ENCODE results near the gene SGSH.
"Not testable (repeated sequence)": the region's sequence is repeated elsewhere in the genome, so short reads cannot be mapped to it uniquely, and the experiment has no call there.

The SGSH gene

DNA sequence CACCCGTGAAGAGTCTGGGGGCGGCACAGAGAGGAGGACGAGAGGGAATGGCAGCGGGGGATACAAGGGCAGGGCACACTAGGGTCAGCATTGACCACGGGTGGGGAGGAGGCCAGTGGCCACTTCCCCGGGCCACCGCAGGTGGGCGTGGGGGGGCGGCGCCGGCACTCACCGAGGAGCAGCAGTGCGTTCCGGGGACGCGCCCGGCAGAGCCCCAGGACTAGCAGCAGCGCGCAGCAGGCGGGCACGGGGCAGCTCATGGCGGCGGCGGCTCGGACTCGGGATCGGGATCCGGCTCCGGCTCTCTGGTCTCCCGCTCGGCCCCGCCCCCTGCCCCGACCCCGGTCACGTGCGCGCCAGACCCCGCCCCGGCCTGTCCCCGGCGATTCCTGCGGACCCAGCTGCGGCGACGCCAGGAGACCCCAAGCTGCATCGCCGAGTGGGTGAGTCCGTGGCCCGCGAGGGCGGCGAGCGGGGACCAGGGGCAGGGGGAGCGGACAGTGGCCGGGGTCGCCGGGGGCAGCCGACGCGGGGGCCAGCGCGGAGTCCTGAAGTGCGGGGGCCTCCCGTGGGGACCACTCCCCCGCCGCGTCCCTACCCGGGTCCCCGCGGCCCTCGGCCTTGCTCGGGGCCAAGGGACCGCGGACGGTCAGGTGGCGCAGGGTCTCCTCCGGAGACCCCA lies at the start of gene SGSH, which contains the start of gene SLC26A11:
SGSH (minus strand) TSS at position 280 of the 682 bp plus-strand sequence; CDS start at position 260, 20 bp downstream.
SLC26A11 (plus strand) TSS at position 374 of the 682 bp plus-strand sequence. CDS start 1,134 bp downstream, outside the sequence.
- DNase-seq: peak; percentile 58

DNA sequence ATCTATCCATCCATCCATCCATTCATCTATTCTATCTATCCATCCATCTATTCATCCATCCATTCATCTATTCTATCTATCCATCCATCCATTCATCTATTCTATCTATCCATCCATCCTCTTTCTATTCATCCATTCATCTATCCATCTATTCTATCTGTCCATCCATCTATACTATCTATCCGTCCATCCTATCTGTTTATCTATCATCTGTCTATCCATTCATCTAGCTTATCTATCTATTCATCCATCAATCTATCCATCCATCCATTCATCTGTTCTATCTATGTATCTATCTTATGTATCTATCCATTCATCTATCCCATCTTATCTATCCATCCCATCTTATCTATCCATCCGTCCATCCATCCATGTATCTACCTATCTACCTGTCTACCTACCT lies 49.3 kb upstream of the SGSH start:
- DNase-seq: no peak

DNA sequence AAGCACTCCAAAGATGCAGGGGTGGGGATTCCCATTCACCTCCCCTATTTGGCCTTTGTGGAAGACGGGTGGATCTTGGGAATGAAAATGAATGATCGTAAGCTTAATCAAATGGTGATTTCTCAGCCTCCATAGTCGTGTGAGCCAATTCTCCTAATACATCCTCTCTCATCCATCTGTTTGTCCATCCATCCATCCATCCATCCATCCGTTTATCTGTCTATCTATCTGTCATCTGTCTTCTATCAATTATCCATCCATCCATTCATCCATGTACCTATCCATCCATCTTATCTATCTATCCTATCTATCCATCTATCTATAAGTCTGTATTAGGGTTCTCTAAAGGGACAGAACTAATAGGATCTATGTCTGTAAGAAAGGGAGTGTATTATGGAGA lies 48.3 kb upstream of the SGSH start:
- no peak for DNase-seq

DNA sequence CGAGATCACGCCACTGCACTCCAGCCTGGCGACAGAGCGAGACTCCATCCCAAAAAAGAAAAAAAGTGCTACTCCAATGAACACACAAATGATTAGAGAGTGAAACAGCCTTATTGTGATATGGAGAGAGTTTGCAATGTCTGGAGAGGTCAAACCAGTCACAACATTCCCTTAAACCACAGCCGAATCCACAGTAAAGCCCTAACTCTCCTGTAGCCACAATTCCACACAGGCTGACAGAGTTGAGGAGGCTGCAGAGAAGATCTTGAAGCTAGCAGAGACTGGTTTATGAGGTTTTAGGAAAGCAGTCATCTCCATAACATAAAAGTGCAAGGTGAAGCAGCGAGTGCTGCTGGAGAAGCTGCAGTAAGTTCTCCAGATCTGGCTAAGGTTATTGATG lies 47.3 kb upstream of the SGSH start:
- DNase-seq: no peak

DNA sequence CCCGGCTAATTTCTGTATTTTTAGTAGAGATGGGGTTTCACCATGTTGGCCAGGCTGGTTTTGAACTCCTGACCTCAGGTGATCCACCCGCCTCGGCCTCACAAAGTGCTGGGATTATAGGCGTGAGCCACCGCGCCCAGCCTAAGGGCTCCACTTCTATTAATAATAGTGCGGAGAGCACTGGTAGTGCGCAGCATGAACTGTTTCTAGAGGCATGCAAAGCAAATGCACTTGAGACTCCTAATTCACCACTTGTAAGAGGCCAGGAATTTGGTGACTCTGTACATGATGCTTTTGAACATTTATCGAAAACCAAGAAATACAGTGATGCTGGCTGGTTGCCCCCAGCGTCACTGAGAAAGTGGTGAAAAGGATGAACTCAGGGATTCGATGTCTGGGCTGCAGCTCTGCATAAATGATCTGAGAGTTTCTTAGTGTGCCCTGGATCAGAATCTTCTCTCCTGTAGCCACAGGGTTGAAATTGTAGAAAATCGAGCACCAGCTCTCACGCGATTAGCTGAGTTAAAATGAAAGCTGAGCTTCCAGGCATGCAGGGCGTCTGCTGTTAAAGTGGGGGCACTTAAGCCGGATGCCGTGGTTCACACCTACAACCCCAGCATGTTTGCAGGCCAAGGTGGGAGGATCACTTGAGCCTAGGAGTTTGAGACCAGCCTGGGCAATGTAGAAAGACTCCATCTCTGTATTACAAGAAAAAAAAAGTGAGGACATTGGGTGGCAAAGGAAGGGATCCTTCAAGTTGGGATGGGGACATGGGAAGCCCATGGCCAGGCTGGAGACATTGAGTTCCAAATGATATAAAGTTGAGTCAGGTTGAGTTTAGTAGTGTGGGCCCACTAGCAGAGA lies 45.3 kb upstream of the SGSH start:
- peak; percentile 83 for DNase-seq

DNA sequence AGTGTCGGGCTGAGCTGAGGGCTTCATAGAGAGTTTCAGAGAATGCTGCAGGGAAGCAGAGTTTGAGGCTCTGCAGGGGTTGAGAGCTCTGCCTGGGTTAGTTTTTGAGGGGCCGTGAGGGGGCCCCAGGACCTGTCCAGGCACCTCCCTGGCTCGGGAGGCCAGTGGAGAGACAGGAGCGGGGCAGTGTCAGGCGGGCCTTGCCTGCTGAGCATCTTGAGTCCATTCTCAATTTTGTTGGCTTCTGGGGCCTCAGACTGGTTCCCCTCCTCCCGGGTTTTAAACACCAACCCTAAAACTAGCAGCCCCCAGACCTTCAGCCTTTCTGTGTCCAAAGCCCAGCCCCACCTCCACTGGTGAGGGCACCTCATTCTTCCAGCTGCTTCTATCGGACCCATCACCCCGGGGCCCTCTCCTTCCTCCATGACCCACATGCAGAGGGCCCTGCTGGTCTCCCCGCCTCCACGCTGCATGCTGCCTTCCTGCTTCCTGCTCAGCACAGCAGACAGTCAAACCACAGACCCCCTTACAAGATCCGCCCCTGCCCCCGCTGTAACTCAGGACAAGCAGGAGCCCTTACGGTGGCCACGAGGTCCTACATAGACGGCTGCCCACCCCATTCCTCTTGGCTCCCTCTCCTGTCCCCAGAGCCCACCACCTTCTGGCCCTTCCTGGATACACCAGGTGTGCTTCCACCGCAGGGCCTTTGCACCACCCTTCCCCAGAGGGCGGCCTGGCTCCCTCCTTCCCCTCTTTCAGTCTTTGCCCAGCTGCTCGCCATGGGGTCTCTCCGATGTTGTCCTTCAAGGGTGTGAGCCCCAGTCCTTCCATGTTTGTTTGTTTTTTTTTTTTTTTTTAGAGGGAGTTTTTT lies 44.3 kb upstream of the SGSH start:
- peak; percentile 56 for DNase-seq

DNA sequence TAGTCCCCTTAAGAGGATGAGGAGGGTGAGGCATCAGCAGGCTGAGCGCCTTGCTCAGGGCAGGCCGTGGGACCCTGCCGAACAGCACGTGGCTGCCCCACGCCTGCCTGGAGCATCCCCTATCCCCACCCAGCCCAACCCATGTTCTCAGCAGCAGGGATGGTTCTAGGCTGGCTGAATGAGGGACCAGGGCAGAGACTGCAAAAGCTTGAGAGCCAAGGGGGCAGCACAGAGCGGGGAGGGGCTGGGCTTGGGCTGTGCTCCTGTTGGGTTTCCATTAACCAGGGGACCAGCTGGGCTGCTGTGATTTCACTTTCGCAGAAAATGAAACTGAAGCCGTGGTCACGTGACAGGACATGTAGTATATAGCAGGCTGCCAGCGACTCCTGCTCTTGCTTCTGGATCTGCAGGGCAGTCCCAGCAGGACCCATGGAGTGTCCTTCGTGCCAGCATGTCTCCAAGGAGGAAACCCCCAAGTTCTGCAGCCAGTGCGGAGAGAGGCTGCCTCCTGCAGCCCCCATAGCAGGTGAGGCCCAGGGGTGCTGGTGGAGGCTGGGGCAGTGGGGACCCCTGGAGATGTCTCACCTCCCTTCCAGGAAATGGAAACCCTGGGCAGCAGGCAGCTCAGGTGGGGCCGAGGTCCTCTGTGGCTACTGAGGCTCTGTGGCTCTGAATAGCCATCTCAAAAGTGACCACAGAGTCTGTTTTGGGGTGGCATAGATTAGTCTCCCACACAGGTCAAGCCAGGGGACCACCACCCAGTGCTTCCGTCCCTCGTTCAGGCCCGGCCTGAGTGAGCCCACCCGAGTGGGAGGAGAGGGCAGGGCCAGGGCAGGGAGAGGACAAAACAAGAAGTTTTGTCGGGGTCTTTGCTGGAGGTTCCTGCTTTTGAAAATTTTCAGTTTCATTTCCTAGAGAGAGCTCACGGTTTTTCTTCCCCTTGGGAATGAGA lies 43.4 kb upstream of the SGSH start:
- DNase-seq: peak; percentile 86

DNA sequence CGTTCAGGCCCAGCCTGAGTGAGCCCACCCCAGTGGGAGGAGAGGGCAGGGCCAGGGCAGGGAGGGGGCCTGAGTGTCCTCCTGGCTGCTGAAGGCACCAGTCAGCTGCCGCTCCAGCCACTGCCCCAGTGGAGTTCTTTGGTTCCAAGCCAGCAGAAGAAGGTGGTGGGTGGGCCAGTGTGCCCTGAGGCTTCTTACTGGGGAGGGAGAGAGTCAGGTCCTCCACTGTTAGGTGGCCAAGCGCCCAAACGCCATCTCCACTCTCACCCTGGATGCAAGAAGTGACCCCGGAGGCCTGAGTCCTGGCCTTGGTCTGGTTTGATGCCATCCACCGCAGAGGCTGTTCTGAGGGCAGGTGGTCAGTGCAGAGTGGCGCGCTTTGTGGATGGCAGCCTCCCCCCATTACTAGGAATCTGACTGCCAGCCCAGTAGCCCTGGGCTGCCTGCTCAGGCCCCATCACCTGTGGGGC lies 42.7 kb upstream of the SGSH start:
- no peak for DNase-seq

DNA sequence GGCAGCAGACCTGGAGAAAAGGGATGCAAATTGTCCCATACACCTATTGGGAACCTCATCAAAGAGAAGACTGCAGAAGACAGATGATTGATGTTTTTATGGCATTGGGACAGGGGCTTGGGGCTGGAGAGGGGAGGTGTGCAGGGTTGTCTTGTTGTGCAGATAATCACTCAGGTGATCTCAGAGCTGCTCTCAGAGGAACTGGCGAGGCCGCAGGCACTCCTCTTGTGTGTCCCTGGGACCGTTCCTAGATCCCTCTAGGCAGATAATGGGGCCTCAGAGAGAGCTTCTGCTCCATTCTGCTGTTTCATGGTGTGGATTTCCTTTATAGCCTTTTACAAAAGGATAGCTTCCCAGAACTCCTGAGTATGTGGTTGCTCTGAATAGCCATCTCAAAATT lies 42.2 kb upstream of the SGSH start:
- DNase-seq: no peak

DNA sequence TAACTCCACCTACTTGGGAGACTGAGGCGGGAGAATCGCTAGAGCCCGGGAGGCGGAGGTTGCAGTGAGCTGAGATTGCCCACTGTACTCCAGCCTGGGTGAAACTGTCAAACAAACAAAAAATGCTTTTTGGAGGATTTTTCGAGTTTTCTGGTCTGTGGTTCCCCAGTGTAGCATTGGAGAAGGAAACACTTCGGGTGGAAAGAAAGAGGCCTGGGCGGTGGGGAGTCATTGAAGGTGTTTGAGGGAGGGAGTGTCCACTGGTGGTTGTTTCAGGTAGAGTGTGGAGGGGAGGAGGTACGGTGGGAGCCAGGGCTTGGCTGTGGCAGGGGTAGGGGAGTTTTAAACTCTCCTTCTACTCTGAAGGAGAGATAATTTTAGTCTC lies 41.8 kb upstream of the SGSH start:
- no peak for DNase-seq

DNA sequence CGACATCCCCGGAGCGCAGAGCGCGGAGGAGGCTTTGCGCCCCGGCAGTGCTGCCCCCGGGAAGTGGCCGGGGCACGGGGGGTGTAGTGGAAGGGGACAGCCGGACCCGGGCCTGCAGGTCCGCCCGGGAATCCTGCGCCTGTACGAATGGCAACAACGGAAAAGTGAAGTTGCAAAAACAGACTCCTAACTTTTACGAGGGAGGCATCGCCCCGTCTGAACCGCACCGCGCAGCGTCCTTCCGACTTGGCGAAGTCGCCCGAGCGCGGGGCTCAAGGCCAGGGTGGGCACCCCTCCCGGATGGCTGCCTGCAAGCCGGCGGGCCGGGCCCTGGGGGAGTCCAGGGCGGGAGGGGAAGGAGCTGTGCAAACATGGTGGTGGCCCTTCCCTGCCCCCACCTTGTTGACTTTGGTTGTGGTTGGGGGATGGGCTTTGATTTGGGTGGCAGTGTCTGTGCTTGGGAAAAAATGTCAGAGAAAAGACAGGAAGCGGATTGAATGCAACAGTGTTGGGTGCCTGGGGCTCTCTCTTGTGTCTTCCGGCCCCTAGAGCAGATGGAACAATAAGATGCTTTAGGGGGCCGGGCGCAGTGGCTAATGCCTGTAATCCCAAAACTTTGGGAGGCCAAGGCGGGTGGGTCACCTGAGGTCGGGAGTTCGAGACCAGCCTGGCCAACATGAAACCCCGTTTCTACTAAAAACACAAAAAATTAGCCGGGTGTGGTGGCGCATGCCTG lies 41.2 kb upstream of the SGSH start:
- peak; percentile 51 for DNase-seq

DNA sequence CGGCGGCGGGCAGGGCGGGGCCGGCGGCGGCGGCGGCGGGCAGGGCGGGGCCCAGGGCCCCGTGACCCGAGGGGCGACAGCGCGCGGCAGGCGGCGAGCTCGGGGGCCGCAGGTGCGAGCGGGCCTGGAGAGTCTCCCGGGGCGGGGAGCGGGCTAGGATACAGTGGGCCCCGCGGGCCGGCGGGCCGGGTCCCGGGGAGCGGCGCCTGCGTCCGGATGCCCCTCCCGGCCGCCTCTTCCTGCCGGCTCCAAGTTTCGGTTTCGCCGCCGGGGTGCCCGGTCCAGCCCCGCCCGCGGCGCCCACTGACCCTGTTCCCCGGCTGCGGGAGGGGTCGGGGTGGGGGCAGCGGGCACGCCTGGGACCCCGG lies 40.6 kb upstream of the SGSH start, which contains the start of gene RNF213:
RNF213 (plus strand) TSS at position 62 of the 368 bp plus-strand sequence. CDS start 2,830 bp downstream, outside the sequence.
- peak; percentile 43 for DNase-seq

DNA sequence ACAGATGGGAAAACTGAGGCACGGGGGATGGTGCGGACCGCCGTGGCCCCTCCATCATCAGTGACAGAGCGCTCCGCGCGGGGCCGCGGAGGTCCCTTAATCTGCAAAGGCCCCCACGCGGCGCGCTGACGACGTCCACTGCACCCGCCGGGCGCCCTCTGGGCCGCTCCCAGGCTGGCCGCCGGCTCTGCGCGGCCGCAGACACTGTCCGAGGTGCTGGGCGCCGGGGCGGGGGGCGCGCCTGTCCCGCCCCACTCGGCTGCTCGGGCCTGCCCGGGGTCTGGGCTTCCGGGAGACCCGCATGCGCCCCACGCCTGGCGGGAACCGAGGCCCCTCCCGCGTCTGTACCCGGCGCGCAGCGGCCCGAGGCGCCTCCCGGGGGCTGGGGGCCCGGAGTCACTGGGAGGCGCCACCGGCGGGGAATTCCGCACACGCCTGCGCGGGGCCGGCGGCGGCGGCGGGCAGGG lies 40.0 kb upstream of the SGSH start:
- DNase-seq: peak; percentile 73

DNA sequence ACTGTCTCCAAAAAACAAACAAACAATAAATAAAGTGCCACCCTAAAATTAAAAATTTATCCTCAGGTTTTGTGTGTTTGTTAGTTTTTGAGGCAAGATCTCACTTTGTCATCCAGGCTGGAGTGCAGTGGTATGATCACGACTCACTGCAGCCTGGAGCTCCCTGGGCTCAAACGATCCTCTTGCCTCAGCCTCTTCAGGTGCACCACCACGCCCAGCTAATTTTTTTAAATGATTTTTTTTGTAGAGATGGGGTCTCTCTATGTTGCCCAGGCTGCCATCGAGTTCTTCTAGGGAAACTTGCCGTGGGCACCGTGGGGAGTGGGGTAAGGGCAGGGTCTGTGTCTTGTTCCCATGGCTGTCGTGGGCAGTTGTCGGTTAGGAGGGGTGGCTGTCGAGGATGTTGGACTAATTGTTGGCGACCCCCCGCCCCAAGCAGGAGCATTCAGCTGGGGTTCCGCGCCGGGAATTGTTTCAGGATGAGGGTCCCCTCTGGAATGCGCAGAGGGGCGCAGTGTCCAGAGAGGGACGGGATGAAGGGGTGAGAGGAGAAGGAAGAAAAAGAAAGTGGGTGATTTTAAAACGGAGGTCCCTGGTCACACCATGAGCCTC lies 39.4 kb upstream of the SGSH start:
- no peak for DNase-seq

DNA sequence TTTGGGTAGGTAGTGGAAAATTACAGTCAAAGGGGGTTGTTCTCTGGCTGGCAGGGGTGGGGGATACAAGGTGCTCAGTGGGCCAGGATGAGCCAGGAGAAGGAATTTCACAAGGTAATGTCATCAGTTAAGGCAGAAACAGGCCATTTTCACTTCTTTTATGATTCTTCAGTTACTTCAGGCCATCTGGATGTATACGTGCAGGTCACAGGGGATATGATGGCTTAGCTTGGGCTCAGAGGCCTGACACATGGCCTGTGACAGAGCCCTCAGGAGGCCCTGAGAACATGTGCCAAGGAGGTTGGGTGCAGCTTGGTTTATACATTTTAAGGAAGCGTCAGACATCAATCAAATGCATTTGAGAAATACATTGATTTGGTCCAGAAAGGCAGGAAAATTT lies 38.2 kb upstream of the SGSH start:
- DNase-seq: not testable (repeated sequence)

DNA sequence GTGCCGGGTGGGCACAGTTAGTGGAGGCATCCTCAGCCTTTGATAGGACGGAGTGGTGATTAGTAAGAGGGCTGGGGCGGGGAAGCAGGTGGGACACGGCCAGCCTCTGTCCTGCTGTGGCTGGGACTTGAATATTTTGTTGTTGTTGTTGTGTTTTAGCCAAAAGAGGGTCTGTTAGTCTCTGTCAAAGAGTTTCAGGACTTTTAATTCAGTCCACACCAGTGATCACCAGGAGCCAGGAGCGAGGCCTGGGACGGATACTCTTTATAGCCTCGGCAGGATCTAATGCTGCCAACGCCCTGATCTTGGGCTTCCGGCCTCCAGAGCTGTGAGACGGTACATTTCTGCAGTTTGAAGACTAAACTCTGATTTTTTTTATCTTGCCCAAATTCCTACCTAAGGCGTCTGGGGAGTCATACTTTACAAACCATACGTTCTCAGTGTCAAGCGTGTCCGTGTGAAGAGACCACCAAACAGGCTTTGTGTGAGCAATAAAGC lies 37.6 kb upstream of the SGSH start:
- no peak for DNase-seq

DNA sequence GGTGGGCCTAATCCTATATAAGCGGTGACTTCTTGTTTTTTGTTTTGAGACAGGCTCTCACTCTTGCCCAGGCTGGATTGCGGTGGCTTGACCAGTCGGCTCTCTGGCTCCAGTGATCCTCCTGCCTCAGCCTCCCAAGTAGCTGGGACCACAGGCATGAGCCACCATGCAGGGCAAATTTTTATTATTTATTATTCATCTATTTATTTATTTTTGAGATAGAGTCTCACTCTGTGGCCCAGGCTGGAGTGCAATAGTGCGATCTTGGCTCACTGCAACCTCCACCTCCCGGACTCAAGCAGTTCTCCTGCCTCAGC lies 35.9 kb upstream of the SGSH start:
- no peak for DNase-seq

DNA sequence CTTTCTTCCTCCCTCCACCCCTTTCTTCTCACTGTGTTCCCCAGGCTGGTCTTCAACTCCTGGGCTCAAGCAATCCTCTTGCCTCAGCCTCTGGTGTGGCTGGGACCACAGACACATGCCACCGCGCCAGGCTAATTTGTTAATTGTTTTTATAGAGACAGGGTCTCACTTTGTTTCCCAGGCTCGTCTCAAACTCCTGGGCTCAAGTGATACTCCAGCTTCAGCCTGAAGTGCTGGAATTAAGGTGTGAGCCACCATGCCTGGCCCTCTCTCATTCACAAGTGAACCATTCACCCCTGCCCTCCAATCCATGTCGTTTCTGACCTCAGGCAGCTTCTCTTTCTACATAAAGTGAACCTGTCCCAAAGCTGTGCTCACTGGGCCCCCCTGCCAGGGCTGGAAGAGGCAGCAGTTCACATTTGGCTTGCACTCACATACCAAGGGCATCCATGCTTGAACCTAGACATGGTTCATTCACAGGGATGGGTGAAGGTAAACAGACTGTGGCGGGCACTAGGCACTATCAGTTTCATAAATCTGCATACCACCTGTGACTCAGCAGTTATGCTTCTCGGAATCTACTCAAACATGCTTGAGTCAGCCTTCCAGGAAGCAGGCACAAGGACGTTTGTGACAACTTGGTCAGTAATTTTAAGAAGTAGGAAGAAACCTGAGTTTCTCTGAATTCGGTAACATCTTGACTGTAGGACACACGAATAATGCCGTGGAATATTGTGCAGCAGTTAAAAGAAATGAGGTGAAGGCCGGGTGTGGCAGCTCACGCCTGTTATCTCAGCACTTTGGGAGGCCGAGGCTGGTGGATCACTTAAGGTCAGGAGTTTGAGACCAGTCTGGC lies 34.5 kb upstream of the SGSH start:
- peak; percentile 70 for DNase-seq

DNA sequence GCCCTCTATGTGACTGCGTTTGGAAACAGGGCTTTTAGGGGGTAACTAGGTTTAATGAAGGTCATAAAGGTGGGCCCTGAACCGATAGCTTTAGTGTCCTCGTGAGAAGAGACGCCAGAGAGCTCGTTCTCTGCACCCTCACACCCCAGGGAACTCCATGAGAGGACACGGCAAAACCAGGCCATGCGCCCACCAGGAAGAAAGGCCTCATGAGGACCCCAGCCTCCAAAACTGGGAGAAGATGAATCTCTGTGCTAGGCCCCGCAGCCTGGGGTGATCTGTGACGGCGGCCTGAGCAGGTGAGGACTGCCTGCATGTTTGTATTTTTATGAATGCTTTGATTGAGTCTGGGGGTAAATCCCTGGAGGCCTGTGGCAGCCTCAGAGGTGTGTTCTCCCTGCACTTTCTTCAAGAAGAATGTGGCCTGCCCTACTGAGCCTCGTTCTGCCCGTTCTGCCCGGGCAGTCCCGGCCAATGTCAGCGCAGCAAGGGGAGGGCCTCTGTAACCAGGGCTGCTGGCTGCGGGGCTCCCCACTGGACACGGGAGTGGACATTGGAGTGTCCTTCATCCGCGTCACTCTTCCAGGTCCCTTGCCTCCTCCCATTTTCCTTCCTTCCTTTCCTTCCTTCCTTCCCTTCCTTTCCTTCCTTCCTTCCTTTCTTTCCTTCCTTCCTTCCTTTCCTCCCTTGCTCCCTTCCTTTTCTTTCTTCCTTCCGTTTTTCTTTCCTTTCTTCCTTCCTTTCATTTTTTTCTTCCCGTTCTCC lies 33.7 kb upstream of the SGSH start:
- no peak for DNase-seq
